Measurements from ENCODE around the gene GRM8. TPM values are rescaled to one million over a fixed set of nuclear protein-coding genes. Genes with fewer than 3 reads are reported as not detected.
A peak's percentile ranks its signal among the peaks of the same experiment; 100 is the strongest.

The GRM8 gene
- total and polyA plus RNA-seq, 9 of the 15 experiments (the other 6 are each of a cell fraction or from before 2014, with no cell fraction given), result 0.13 TPM; not detected in 7

GRCh38 chr7:126698909-126699308 lies 553.8 kb downstream of the GRM8 start (continued):
- TF ChIP-seq ZNF165 (CRISPR knock-in tag; IDR thresholded peaks at IDR 0.05; ENCODE audit: borderline replicate concordance) (no peak), MCM3 (IDR thresholded peaks at IDR 0.05) (no peak), SFPQ (IDR thresholded peaks at IDR 0.05; ENCODE audit: low read depth, low read length) (no peak), JUND (IDR thresholded peaks at IDR 0.05; ENCODE audit: borderline replicate concordance, low read depth, low read length) (peak; percentile 35; the same call in 1 of the 2 replicates), JUND (tag; IDR thresholded peaks at IDR 0.05; ENCODE audit: borderline replicate concordance, low read depth, low read length) (no peak; the same call in 2 of the 3 replicates), DLX4 (CRISPR knock-in tag; IDR thresholded peaks at IDR 0.05) (no peak), NCOA6 (IDR thresholded peaks at IDR 0.05) (no peak), MLLT1 (IDR thresholded peaks at IDR 0.05) (no peak), RBM22 (IDR thresholded peaks at IDR 0.05; ENCODE audit: low read depth, low read length, poor library complexity, severe bottlenecking) (no peak), ZNF77 (CRISPR knock-in tag; IDR thresholded peaks at IDR 0.05) (no peak), E4F1 (CRISPR knock-in tag; IDR thresholded peaks at IDR 0.05; ENCODE audit: borderline replicate concordance) (no peak), THRB (CRISPR knock-in tag; conservative IDR thresholded peaks at IDR 0.05) (0 out of 2 replicates have a peak, but pooled peaks have one; percentile 47), MBD2 (IDR thresholded peaks at IDR 0.05; ENCODE audit: borderline replicate concordance, low read depth) (no peak), HINFP (tag; conservative IDR thresholded peaks at IDR 0.05; ENCODE audit: low read depth) (no peak), ZKSCAN8 (CRISPR knock-in tag; IDR thresholded peaks at IDR 0.05) (no peak), SMC3 (conservative IDR thresholded peaks at IDR 0.05; ENCODE audit: insufficient read depth, low read depth, low read length) (no peak)

All from K562 (cell line).